ENCODE measurements around the gene CCDC28A. TPM values are rescaled to one million over a fixed set of nuclear protein-coding genes. Genes with fewer than 3 reads are reported as not detected.

The CCDC28A gene
- total RNA-seq, 2 experiments from 2014 or later = 11.0 to 20.9 TPM

- Histone ChIP-seq H4K20me1 (ENCODE audit: insufficient read depth, low read length) (no peaks in the 10 kb centered on the region), H3K9me2 (ENCODE audit: insufficient read depth, low read length) (no peaks in the 10 kb centered on the region), H3K36me3 (ENCODE audit: insufficient read depth, low read length) (no peaks in the 10 kb centered on the region), H3K4me1 (ENCODE audit: insufficient read depth, low read length, poor library complexity, severe bottlenecking) (no peaks in the 10 kb centered on the region), H3K4me2 (ENCODE audit: low read length) (no peak overlapping the region), H3K9me3 (ENCODE audit: low read length) (no peaks in the 10 kb centered on the region), H3K4me3 (ENCODE audit: low read depth, low read length, poor library complexity, severe bottlenecking) (no peak overlapping the region), H3K79me2 (ENCODE audit: insufficient read depth, low read depth, low read length) (no peaks in the 10 kb centered on the region), H3K27ac (ENCODE audit: low read depth, low read length, poor library complexity, severe bottlenecking) (no peak overlapping the region), H2AFZ (ENCODE audit: low read length) (no peak overlapping the region)
- BruUV-seq (replicated peaks) = no TSS peak
- TF ChIP-seq EZH2phosphoT487 (IDR thresholded peaks at IDR 0.05; ENCODE audit: borderline replicate concordance, low read depth, low read length) (no peak), CTCF (conservative IDR thresholded peaks at IDR 0.05; ENCODE audit: low read length) (no peak)
- DNase-seq (ENCODE audit: low spot score) = no peak
- CTCF ChIA-PET (ENCODE audit: unreplicated experiment) = no interaction called here
- POLR2A ChIA-PET = interaction anchor here (0.6 kb wide), 1 partner anchor 12 kb away, joined by 3 read pairs; no protein-coding TSS in a partner anchor
- intact Hi-C loops (cut with micrococcal nuclease; ENCODE audit: unreplicated experiment) = no loop called here
Observed at GRCh38 chr6:138805016-138805765, 31.6 kb downstream of the CCDC28A start.

- H2AFZ ChIP-seq (ENCODE audit: low read length) = no peak overlapping the region
- BruUV-seq (replicated peaks) = no TSS peak
- intact Hi-C loops (cut with micrococcal nuclease; ENCODE audit: unreplicated experiment) = no loop called here
- H3K36me3 ChIP-seq (ENCODE audit: insufficient read depth, low read length) = no peaks in the 10 kb centered on the region
- ChIA-PET POLR2A (interaction anchor here (0.7 to 1.0 kb wide), 2 partner anchors 13 to 1117 kb away, joined by 3 to 6 read pairs; no protein-coding TSS in a partner anchor), CTCF (ENCODE audit: unreplicated experiment) (no interaction called here)
- no peak for TF ChIP-seq EZH2phosphoT487 (IDR thresholded peaks at IDR 0.05; ENCODE audit: borderline replicate concordance, low read depth, low read length)
- H3K9me2 ChIP-seq (ENCODE audit: insufficient read depth, low read length) = no peaks in the 10 kb centered on the region
- no peaks in the 10 kb centered on the region for H3K4me1 ChIP-seq (ENCODE audit: insufficient read depth, low read length, poor library complexity, severe bottlenecking)
- H3K79me2 ChIP-seq (ENCODE audit: insufficient read depth, low read depth, low read length) = no peaks in the 10 kb centered on the region
- no peak overlapping the region for H3K27ac ChIP-seq (ENCODE audit: low read depth, low read length, poor library complexity, severe bottlenecking)
- no peak overlapping the region for H3K4me2 ChIP-seq (ENCODE audit: low read length)
- H4K20me1 ChIP-seq (ENCODE audit: insufficient read depth, low read length) = no peaks in the 10 kb centered on the region
- DNase-seq (ENCODE audit: low spot score) = no peak
- no peaks in the 10 kb centered on the region for H3K9me3 ChIP-seq (ENCODE audit: low read length)
- H3K4me3 ChIP-seq (ENCODE audit: low read depth, low read length, poor library complexity, severe bottlenecking) = no peak overlapping the region
Observed at GRCh38 chr6:138806889-138807288, 33.3 kb downstream of the CCDC28A start.

- ChIA-PET CTCF (ENCODE audit: unreplicated experiment) (no interaction called here), POLR2A (interaction anchor here (0.8 kb wide), 1 partner anchor 206 kb away, joined by 3 read pairs; no protein-coding TSS in a partner anchor)
- DNase-seq (ENCODE audit: low spot score) = no peak
- H3K9me3 ChIP-seq (ENCODE audit: low read length) = no peaks in the 10 kb centered on the region
- H3K4me2 ChIP-seq (ENCODE audit: low read length) = no peak overlapping the region
- no peak overlapping the region for H3K4me3 ChIP-seq (ENCODE audit: low read depth, low read length, poor library complexity, severe bottlenecking)
- intact Hi-C loops (cut with micrococcal nuclease; ENCODE audit: unreplicated experiment) = no loop called here
- H3K4me1 ChIP-seq (ENCODE audit: insufficient read depth, low read length, poor library complexity, severe bottlenecking) = no peaks in the 10 kb centered on the region
- no peaks in the 10 kb centered on the region for H3K36me3 ChIP-seq (ENCODE audit: insufficient read depth, low read length)
- no peak overlapping the region for H3K27ac ChIP-seq (ENCODE audit: low read depth, low read length, poor library complexity, severe bottlenecking)
- H4K20me1 ChIP-seq (ENCODE audit: insufficient read depth, low read length) = no peaks in the 10 kb centered on the region
- TF ChIP-seq EZH2phosphoT487 (IDR thresholded peaks at IDR 0.05; ENCODE audit: borderline replicate concordance, low read depth, low read length) = no peak
- no peak for TF ChIP-seq CTCF (conservative IDR thresholded peaks at IDR 0.05; ENCODE audit: low read length)
- H3K9me2 ChIP-seq (ENCODE audit: insufficient read depth, low read length) = no peaks in the 10 kb centered on the region
- no peaks in the 10 kb centered on the region for H3K79me2 ChIP-seq (ENCODE audit: insufficient read depth, low read depth, low read length)
- no TSS peak for BruUV-seq (replicated peaks)
- no peak overlapping the region for H2AFZ ChIP-seq (ENCODE audit: low read length)
Observed at GRCh38 chr6:138809677-138810076, 36.1 kb downstream of the CCDC28A start.

All from OCI-LY7 (cell line).